ENCODE data around the gene LARP1.

The LARP1 gene

DNA sequence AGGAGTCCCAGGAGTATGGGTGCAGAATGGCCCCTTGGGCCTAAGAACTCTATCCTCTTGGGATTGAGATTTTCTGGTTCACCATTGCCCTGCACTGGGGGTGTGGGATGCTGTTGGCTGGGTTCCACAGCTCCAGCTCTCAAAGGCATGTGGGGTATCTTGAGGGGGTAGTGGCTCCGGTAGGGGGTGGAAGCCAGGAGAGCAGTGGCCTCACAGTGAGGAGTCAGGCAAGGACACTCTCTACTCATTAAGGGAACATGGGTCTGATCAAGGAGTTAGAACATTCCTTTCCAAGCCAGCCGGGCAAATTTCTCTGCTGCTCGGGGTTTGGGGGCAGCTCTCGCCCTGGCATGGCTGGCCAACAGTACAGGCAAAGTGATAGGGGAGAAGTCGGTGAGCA is 33.0 kb downstream of the LARP1 start:
- no peaks in the 10 kb centered on the region for H3K27me3 Mint-ChIP-seq
- H3K27ac Mint-ChIP-seq, result peak overlapping the region; percentile 75
- H3K36me3 Mint-ChIP-seq, result peaks cover 32% of the 10 kb centered on the region
- no peak overlapping the region for H3K4me3 Mint-ChIP-seq
- peaks cover 75% of the 10 kb centered on the region for H3K4me1 Mint-ChIP-seq
- H3K9me3 Mint-ChIP-seq, result no peaks in the 10 kb centered on the region
- ATAC-seq, result no peak

DNA sequence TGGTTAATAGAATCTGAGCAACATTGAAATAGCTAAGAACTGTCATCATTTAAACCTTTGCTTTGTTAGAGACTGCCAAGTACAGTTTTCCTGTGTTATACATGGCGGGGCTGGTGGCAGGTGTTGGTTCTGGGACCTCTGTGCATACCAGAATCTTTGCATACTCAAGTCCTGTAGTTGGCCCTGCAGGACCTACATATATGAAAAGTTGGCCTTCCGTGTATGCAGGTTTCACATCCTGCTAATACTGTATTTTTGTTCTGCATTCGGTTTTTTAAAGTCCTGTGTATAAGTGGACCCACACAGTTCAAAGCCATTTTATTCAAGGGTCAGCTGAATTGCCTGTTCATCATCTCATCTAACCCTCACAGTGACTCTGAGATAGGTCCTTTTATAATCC is 36.4 kb downstream of the LARP1 start:
- Mint-ChIP-seq H3K27ac (peak overlapping the region; percentile 15), H3K4me3 (no peak overlapping the region), H3K4me1 (peaks cover 48% of the 10 kb centered on the region), H3K36me3 (peaks cover 57% of the 10 kb centered on the region), H3K9me3 (no peaks in the 10 kb centered on the region), H3K27me3 (no peaks in the 10 kb centered on the region)
- peak; percentile 61 for ATAC-seq

DNA sequence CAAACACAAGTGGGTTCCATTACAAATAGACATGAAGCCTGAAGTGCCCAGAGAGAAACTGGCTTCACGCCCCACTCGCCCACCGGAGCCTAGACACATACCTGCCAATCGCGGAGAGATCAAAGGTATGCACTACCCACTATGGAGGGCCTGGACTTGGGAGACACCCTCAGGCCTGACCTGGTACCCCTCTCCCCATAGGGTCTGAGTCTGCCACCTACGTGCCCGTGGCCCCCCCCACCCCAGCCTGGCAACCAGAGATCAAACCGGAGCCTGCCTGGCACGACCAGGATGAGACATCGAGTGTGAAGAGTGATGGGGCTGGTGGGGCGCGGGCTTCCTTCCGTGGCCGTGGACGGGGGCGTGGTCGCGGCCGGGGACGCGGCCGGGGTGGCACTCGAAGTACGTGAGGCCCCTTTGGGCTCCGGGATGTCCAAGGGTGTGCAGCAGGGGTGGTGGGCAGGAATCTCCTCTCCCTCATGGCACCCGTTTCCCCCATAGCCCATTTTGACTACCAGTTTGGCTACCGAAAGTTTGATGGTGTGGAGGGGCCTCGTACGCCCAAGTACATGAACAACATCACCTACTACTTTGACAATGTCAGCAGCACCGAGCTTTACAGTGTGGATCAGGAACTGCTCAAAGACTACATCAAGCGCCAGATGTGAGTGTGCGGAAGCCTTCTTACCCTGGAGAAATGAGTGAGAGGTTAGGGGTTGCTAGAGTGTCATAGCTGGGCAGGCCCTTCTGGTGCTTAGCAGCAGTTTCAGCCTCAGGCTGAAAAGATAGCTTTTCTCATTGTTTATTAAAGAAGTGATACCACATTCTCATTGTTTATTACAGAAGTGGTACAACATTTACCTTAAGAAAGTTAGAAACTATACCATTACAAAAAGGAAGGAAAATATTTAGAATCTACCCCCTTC is 38.7 kb downstream of the LARP1 start:
- Mint-ChIP-seq H3K9me3 (no peaks in the 10 kb centered on the region), H3K27me3 (no peaks in the 10 kb centered on the region), H3K27ac (peak overlapping the region; percentile 6), H3K4me1 (peaks cover 25% of the 10 kb centered on the region), H3K4me3 (no peak overlapping the region), H3K36me3 (peaks cover 64% of the 10 kb centered on the region)
- no peak for ATAC-seq

DNA sequence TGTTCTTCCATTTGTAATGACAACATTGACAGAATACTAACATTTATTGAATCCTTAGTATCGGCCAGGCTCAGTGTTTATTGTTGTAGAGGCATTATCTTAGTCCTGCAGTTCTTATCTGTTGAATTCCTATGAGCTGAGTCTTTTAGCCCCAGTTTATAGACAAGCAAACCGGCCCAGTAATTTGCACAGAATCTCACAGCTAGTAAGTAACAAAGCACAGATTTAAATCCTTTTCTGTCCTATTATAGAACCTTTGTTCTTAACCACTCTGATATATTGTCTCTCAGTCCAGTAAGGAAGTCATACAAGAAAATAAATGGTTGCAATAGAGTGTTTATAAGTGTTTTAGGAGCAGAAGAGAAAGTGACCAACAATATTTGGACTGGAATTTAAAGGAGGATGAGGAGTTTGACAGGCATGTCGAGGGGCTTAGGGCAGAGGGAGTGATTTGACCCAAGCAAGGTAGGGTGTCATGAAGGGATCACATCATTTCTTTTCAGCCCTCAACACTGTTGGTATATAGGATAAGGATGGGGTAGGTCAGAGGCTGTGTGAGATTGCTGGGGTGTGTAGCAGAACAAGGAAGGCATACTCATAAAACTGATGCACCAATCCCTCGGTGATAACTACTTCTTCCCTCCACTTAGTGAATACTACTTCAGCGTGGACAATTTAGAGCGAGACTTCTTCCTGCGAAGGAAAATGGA is 39.5 kb downstream of the LARP1 start:
- no peaks in the 10 kb centered on the region for H3K9me3 Mint-ChIP-seq
- no peak overlapping the region for H3K4me3 Mint-ChIP-seq
- no peaks in the 10 kb centered on the region for H3K27me3 Mint-ChIP-seq
- peaks cover 67% of the 10 kb centered on the region for H3K36me3 Mint-ChIP-seq
- ATAC-seq, result no peak
- H3K4me1 Mint-ChIP-seq, result peaks cover 25% of the 10 kb centered on the region
- H3K27ac Mint-ChIP-seq, result peak overlapping the region; percentile 6

DNA sequence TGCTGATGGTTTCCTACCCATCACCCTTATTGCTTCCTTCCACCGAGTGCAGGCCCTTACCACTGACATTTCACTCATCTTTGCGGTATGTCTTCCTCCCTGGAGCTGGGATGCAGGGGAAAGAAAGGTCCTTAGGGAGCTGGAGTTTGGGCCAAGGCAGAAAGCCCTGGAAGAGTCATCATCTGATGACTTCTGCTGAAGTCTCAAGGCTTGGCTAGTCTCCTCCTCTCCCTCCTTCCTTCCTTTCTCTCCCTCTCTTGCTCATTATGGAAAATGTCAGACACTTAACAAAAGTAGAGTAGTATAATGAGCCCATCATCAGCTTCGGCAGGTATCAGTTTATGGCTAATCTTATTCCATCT is 40.0 kb downstream of the LARP1 start:
- no peaks in the 10 kb centered on the region for H3K9me3 Mint-ChIP-seq
- H3K4me3 Mint-ChIP-seq, result no peak overlapping the region
- H3K27ac Mint-ChIP-seq, result peak overlapping the region; percentile 6
- ATAC-seq, result no peak
- H3K27me3 Mint-ChIP-seq, result no peaks in the 10 kb centered on the region
- peaks cover 20% of the 10 kb centered on the region for H3K4me1 Mint-ChIP-seq
- H3K36me3 Mint-ChIP-seq, result peaks cover 69% of the 10 kb centered on the region

DNA sequence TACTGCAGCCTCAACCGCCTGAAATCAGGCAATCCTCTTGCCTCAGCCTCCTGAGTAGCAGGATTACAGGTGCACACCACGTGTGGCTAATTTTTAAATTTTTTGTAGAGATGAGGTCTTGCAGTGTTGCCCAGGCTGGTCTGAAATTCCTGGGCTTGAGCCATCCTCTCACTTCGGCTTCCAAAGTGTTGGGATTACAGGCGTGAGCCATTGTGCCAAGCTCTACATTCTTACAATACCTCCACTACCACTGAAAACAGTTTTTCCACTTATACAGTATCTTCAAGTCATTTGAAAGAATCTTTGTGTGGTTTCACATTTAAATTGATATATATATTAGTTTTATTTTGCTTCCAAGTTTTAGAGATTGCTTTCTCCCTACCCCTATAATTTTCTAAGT is 42.6 kb downstream of the LARP1 start:
- ATAC-seq, result no peak
- Mint-ChIP-seq H3K27me3 (no peaks in the 10 kb centered on the region), H3K4me3 (no peak overlapping the region), H3K4me1 (peaks cover 6% of the 10 kb centered on the region), H3K9me3 (no peaks in the 10 kb centered on the region), H3K36me3 (peaks cover 75% of the 10 kb centered on the region), H3K27ac (peak overlapping the region; percentile 32)

DNA sequence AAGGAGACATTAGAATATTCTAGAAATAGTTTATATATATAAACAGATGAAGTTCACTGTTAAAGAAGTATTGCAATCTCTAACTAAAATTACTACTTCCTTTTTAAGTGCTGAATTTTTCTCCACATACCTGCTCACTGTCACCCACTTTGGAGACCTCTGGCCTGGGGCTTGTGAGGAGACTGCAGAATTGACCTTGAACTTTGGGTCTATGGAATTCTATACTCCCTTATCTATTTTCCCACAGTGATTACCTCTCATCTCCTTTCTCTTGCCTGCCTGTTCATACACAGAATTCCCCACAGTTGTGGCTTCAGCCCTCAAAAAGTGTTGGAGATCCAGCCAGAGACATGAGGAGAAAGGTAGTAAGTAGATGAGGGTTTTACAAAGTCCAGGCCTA is 45.4 kb downstream of the LARP1 start:
- H3K27me3 Mint-ChIP-seq, result no peaks in the 10 kb centered on the region
- H3K36me3 Mint-ChIP-seq, result peaks cover 66% of the 10 kb centered on the region
- H3K4me3 Mint-ChIP-seq, result no peak overlapping the region
- no peaks in the 10 kb centered on the region for H3K9me3 Mint-ChIP-seq
- H3K27ac Mint-ChIP-seq, result peak overlapping the region; percentile 7
- ATAC-seq, result no peak
- H3K4me1 Mint-ChIP-seq, result no peaks in the 10 kb centered on the region

DNA sequence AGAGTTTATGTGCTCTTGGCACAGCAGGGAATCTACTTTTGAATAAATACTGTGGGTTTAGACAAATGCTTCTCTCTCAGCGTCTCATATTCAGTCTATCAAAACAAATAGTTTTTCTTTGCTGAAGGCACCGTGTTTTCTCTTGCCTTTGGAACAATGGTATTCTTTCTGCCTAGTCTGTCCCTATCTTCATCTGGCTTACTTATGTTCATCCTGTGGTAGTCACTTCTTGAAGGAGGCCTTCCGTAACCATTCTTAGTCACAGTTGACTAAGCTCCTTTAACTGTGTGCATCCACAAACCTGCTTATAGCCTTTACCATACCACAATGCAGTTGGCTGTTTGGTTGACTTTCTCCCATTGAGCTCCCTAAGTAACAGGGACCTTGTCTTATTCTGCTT is 45.9 kb downstream of the LARP1 start:
- no peak overlapping the region for H3K27ac Mint-ChIP-seq
- peaks cover 70% of the 10 kb centered on the region for H3K36me3 Mint-ChIP-seq
- H3K4me3 Mint-ChIP-seq, result no peak overlapping the region
- H3K27me3 Mint-ChIP-seq, result no peaks in the 10 kb centered on the region
- ATAC-seq, result no peak
- no peaks in the 10 kb centered on the region for H3K9me3 Mint-ChIP-seq
- H3K4me1 Mint-ChIP-seq, result no peaks in the 10 kb centered on the region

DNA sequence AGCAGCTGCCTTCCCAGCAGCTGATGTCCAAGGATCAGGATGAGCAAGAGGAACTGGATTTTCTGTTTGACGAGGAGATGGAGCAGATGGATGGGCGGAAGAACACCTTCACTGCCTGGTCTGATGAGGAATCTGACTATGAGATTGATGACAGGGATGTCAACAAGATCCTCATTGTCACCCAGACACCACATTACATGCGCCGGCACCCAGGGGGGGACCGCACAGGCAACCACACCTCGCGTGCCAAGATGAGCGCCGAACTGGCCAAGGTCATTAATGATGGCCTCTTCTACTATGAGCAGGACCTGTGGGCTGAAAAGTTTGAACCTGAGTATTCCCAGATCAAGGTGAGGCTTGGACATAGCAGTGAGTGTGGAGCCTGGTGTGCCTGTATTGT is 46.9 kb downstream of the LARP1 start:
- no peak overlapping the region for H3K27ac Mint-ChIP-seq
- no peaks in the 10 kb centered on the region for H3K9me3 Mint-ChIP-seq
- H3K27me3 Mint-ChIP-seq, result no peaks in the 10 kb centered on the region
- no peaks in the 10 kb centered on the region for H3K4me1 Mint-ChIP-seq
- ATAC-seq, result no peak
- H3K4me3 Mint-ChIP-seq, result no peak overlapping the region
- peaks cover 69% of the 10 kb centered on the region for H3K36me3 Mint-ChIP-seq

DNA sequence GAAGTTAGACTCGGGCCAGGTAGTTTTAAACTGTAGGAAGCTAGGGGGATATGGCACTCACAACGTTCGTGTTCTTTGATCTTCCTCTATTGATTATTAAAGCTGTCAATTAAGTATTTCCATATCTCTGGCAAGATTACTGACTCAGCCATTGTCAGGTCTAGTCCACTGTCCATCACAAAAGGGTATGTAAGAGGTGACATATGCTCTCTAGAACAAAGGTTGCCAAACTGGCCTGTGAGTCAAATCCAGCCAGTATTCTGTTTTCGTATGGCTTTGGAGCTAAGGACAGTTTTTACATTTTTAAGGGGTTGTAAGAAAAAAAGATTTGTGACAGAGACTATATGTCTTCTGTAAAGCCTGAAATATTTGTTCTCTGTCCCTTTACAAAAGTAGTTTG is 51.0 kb downstream of the LARP1 start:
- no peak overlapping the region for H3K4me3 Mint-ChIP-seq
- no peaks in the 10 kb centered on the region for H3K4me1 Mint-ChIP-seq
- peaks cover 58% of the 10 kb centered on the region for H3K36me3 Mint-ChIP-seq
- no peak overlapping the region for H3K27ac Mint-ChIP-seq
- ATAC-seq, result no peak
- H3K27me3 Mint-ChIP-seq, result no peaks in the 10 kb centered on the region
- no peaks in the 10 kb centered on the region for H3K9me3 Mint-ChIP-seq

DNA sequence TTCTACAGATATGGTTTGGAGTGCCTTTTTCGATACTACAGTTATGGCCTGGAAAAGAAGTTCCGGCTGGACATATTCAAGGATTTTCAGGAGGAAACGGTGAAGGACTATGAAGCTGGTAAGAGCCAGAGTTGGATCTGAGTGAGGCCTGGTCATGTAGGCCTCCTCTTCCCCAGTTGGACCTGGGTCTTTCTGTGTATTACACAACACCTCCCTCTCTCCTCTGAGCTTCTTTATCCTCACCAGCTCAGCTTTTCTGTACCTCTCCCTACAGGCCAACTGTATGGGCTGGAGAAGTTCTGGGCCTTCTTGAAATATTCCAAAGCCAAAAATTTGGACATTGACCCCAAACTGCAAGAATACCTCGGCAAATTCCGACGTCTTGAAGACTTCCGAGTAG is 56.1 kb downstream of the LARP1 start:
- no peaks in the 10 kb centered on the region for H3K27me3 Mint-ChIP-seq
- H3K4me1 Mint-ChIP-seq, result peaks cover 24% of the 10 kb centered on the region
- ATAC-seq, result no peak
- H3K36me3 Mint-ChIP-seq, result peaks cover 59% of the 10 kb centered on the region
- H3K27ac Mint-ChIP-seq, result peak overlapping the region; percentile 26
- no peaks in the 10 kb centered on the region for H3K9me3 Mint-ChIP-seq
- H3K4me3 Mint-ChIP-seq, result no peak overlapping the region

DNA sequence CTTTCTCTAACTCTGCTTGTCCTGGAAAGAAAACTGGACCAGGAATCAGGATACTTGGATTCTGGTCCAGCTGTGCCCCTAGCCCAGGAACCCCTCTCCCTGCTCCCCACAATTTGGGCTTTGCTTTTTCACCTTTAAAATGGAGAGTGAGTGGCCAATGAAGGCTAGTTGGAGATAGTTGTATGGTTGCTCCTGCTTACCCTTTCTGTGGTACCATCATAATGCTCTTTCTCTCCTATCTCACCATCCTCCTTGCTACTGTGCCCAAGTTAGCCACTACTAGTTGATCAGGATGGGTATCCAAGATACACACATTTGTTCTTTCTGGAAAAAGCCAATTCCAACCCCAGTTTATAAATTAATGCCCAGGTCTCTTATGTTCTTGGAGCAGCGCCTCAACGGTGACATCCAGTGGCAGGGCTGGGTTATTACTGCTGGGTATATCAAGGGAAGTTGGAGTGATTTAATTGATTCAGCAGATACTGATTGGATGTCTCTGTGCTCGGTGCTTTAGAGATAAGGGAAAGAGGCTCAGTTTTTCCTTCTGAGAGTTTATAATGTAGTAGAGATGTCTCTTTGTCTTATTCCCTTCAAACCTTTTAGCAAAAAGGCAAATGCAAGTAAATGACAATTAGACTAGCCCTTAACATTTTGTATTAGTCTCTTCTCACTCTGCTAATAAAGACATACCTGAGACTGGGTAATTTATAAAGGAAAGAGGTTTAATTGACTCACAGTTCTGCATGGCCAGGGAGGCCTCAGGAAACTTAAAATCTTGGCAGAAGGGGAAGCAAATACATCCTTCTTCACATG is 56.7 kb downstream of the LARP1 start:
- Mint-ChIP-seq H3K36me3 (peaks cover 59% of the 10 kb centered on the region), H3K27ac (peak overlapping the region; percentile 26), H3K4me1 (peaks cover 24% of the 10 kb centered on the region), H3K4me3 (no peak overlapping the region), H3K9me3 (no peaks in the 10 kb centered on the region), H3K27me3 (no peaks in the 10 kb centered on the region)
- no peak for ATAC-seq

DNA sequence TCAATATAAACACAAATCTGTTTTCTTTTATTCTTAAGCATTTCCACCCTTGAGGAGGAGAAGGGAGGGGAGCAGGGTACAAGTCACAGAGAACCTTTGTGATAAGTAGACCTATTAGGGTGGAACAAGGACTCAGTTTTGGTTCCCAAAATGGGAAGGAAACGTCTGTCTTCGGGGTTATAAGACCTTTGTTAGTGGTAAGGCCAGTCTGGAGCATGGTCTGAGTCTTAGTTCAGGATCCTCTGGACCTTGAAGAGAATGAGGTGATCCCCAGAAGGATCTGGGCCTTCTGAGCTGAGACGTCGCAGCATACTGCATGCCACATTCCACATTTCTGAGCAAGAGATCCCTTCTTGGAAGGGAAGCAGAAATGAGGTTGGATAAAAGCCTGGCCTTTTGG is 58.0 kb downstream of the LARP1 start:
- Mint-ChIP-seq H3K4me1 (peaks cover 24% of the 10 kb centered on the region), H3K9me3 (no peaks in the 10 kb centered on the region), H3K4me3 (no peak overlapping the region), H3K27me3 (no peaks in the 10 kb centered on the region), H3K27ac (peak overlapping the region; percentile 58), H3K36me3 (peaks cover 60% of the 10 kb centered on the region)
- peak; percentile 39 for ATAC-seq

DNA sequence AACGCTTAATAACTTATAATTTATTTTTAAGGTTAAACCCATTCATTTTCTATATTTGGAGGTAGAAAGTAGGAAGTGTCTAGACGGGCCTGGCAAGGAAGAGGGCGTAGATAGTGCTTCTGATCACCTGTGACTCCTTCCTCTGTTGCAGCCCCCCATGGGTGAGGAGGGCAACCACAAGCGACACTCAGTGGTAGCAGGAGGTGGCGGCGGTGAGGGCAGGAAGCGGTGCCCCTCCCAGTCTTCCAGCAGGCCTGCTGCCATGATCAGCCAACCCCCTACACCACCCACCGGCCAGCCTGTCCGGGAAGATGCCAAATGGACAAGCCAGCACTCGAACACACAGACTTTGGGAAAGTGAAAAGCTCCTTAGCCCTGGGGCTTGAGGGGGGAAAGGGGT is 58.6 kb downstream of the LARP1 start:
- Mint-ChIP-seq H3K36me3 (peaks cover 57% of the 10 kb centered on the region), H3K4me3 (no peak overlapping the region), H3K27ac (peak overlapping the region; percentile 58), H3K4me1 (peaks cover 24% of the 10 kb centered on the region), H3K9me3 (no peaks in the 10 kb centered on the region), H3K27me3 (no peaks in the 10 kb centered on the region)
- no peak for ATAC-seq

DNA sequence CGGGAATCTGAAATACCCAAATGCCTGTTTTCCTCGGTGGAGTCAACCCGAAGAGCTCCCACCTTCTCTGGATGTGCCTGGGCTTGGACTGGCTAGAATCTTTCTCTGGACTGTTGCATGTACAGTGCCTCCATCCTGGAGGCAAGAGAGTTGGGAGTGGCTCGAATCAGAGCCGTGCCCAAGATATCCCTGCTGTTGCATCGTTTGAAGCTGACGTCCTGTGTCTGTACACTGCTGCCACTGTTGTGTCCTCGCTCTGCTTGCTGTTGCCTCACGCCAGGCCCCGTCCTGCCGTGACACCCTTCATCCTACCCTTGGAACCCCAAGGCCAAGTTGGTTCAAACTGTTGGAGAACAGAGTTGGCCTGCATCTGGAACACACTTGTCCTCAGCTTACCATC is 59.8 kb downstream of the LARP1 start:
- Mint-ChIP-seq H3K4me3 (no peak overlapping the region), H3K4me1 (peaks cover 24% of the 10 kb centered on the region), H3K36me3 (peaks cover 63% of the 10 kb centered on the region), H3K9me3 (no peaks in the 10 kb centered on the region), H3K27me3 (no peaks in the 10 kb centered on the region), H3K27ac (peak overlapping the region; percentile 31)
- no peak for ATAC-seq
